HepG2 (cell line): ENCODE data around the gene MYBPC2. TPM values are rescaled to one million over a fixed set of nuclear protein-coding genes. Genes with fewer than 3 reads are reported as not detected.
A peak's percentile ranks its signal among the peaks of the same experiment; 100 is the strongest.

Source experiments
- FOXJ3 ChIP-seq: sonication (generic); formaldehyde crosslinking; IDR thresholded peaks from 2 replicates; pipeline ENCODE4 v1.4.0; 2020; ENCODE audit warnings: missing genetic modification reagents, mild to moderate bottlenecking, borderline replicate concordance
- FOXO1 ChIP-seq: sonication (generic); formaldehyde crosslinking; IDR thresholded peaks from 2 replicates; pipeline ENCODE4 v1.4.0; 2020; ENCODE audit warnings: missing genetic modification reagents
- NFKB2 ChIP-seq: sonication (generic); formaldehyde crosslinking; IDR thresholded peaks from 2 replicates; pipeline ENCODE4 v1.4.0; 2020; ENCODE audit warnings: missing genetic modification reagents, borderline replicate concordance
- NR2F6 ChIP-seq, 2 experiments: IDR thresholded peaks; 2 replicates each; pipeline ENCODE4 v1.6.1; 2016; ENCODE audit warnings: antibody characterized with exemption in 1 of 2, mild to moderate bottlenecking in 1 of 2
- NR3C1 ChIP-seq: sonication (generic); formaldehyde crosslinking; IDR thresholded peaks from 2 replicates; pipeline ENCODE4 v1.4.0; 2020; ENCODE audit warnings: missing genetic modification reagents
- PHF8 ChIP-seq: sonication (generic); formaldehyde crosslinking; IDR thresholded peaks from 2 replicates; pipeline ENCODE4 v1.5.0; 2020; ENCODE audit warnings: missing genetic modification reagents
- RFX5 ChIP-seq: IDR thresholded peaks from 2 replicates; pipeline ENCODE4 v1.6.1; 2011; ENCODE audit warnings: low read depth, low read length, improper control_type of control experiment
- SMC3 ChIP-seq: IDR thresholded peaks from 2 replicates; pipeline ENCODE4 v1.6.1; 2011; ENCODE audit warnings: low read length, improper control_type of control experiment
- SRSF4 ChIP-seq: fragments of 200-400 bp; formaldehyde crosslinking; IDR thresholded peaks from one replicate; pipeline ENCODE4 v1.6.1; 2018; ENCODE audit warnings: mild to moderate bottlenecking, low read depth, low read length, moderate library complexity; ENCODE audit not compliant: poor library complexity, severe bottlenecking
- TFAP4 ChIP-seq: sonication (generic); IDR thresholded peaks from 2 replicates; pipeline ENCODE4 v1.6.1; 2016; ENCODE audit warnings: low read depth, borderline replicate concordance
- THAP11 ChIP-seq: IDR thresholded peaks from 2 replicates; pipeline ENCODE4 v1.6.1; 2016; ENCODE audit warnings: missing biosample characterization, missing genetic modification reagents
- UBTF ChIP-seq: sonication (generic); formaldehyde crosslinking; IDR thresholded peaks from 2 replicates; pipeline ENCODE4 v1.4.0; 2020; ENCODE audit warnings: mild to moderate bottlenecking, missing genetic modification reagents
- XRCC5 ChIP-seq: fragments of 200-400 bp; formaldehyde crosslinking; optimal IDR thresholded peaks from 2 replicates; pipeline ENCODE3; 2017; ENCODE audit warnings: mild to moderate bottlenecking, low read length
- ZFP91 ChIP-seq: sonication (generic); formaldehyde crosslinking; IDR thresholded peaks from 2 replicates; pipeline ENCODE4 v1.9.0; 2022; ENCODE audit warnings: missing genetic modification reagents, mild to moderate bottlenecking, borderline replicate concordance
- ZNF230 ChIP-seq: sonication (generic); formaldehyde crosslinking; IDR thresholded peaks from 2 replicates; pipeline ENCODE4 v1.4.0; 2020; ENCODE audit warnings: mild to moderate bottlenecking, missing genetic modification reagents
- ZNF281 ChIP-seq: sonication (generic); formaldehyde crosslinking; IDR thresholded peaks from 2 replicates; pipeline ENCODE4 v1.4.0; 2020; ENCODE audit warnings: missing genetic modification reagents, borderline replicate concordance
- polyA plus RNA-seq, 8 experiments: library from polyadenylated mRNA; depleted of rRNA in 3 of 8; stranded (reverse) in 7 of 8; unstranded in 1 of 8; fragments of >200 nt; fragmentation: Illumina TruSeq in 4 of 8; extraction: Trizol in 4 of 8; gene quantifications; 2 replicates each; pipeline versions ENCODE4 v1.2.1 to v1.2.3, GENCODE V29; 2011 to 2016; ENCODE audit warnings: low read depth in 4 of 8, missing spikeins in 1 of 8, mixed read lengths in 1 of 8; ENCODE audit not compliant: insufficient read depth in 1 of 8
- total RNA-seq, 5 experiments: library from RNA; depleted of rRNA; stranded (reverse); fragments of >200 nt; fragmentation: Illumina TruSeq; extraction: Trizol; gene quantifications; 2 replicates each; pipeline ENCODE4 v1.2.3, GENCODE V29; 2016; ENCODE audit warnings: low read depth in 1 of 5
- TF ChIP-seq, protein P1 (sequence below): sonication (generic); formaldehyde crosslinking; IDR thresholded peaks from 2 replicates; pipeline ENCODE4 v1.4.0; 2020; ENCODE audit warnings: missing genetic modification reagents

MYBPC2 gene
- total and polyA plus RNA-seq, 2 of the 13 experiments (the other 11 are each of a cell fraction or from before 2014, with no cell fraction given) = not detected

GRCh38 chr19:50478901-50479715 lies 46.4 kb downstream of the MYBPC2 start (continued):
- 0 out of 2 replicates have a peak, but pooled peaks have one; percentile 20 for TF ChIP-seq FOXO1 (CRISPR knock-in tag)
- no peak for TF ChIP-seq RFX5
- TF ChIP-seq NFKB2 = 0 out of 2 replicates have a peak, but pooled peaks have one; percentile 30
- 0 out of 2 replicates have a peak, but pooled peaks have one; percentile 25 for TF ChIP-seq ZFP91 (CRISPR knock-in tag)
- TF ChIP-seq UBTF (CRISPR knock-in tag) = peak; percentile 42; the same call in 1 of the 2 replicates
- no peak for TF ChIP-seq NR3C1 (CRISPR knock-in tag)
- 0 out of 2 replicates have a peak, but pooled peaks have one; percentile 18 for TF ChIP-seq PHF8 (CRISPR knock-in tag)
- no peak for TF ChIP-seq NR2F6 (IDR thresholded peaks at IDR 0.05)
- TF ChIP-seq NR2F6 (CRISPR knock-in tag; IDR thresholded peaks at IDR 0.05) = peak; percentile 52; the same call in 1 of the 2 replicates
- no peak for TF ChIP-seq ZNF230
- TF ChIP-seq SMC3 = peak; percentile 91
- 0 out of 2 replicates have a peak, but pooled peaks have one; percentile 29 for TF ChIP-seq ZNF281 (CRISPR knock-in tag)
- TF ChIP-seq, protein P1, sequence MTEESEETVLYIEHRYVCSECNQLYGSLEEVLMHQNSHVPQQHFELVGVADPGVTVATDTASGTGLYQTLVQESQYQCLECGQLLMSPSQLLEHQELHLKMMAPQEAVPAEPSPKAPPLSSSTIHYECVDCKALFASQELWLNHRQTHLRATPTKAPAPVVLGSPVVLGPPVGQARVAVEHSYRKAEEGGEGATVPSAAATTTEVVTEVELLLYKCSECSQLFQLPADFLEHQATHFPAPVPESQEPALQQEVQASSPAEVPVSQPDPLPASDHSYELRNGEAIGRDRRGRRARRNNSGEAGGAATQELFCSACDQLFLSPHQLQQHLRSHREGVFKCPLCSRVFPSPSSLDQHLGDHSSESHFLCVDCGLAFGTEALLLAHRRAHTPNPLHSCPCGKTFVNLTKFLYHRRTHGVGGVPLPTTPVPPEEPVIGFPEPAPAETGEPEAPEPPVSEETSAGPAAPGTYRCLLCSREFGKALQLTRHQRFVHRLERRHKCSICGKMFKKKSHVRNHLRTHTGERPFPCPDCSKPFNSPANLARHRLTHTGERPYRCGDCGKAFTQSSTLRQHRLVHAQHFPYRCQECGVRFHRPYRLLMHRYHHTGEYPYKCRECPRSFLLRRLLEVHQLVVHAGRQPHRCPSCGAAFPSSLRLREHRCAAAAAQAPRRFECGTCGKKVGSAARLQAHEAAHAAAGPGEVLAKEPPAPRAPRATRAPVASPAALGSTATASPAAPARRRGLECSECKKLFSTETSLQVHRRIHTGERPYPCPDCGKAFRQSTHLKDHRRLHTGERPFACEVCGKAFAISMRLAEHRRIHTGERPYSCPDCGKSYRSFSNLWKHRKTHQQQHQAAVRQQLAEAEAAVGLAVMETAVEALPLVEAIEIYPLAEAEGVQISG (CRISPR knock-in tag) = 0 out of 2 replicates have a peak, but pooled peaks have one; percentile 26
- TF ChIP-seq XRCC5 = peak; percentile 96
- TF ChIP-seq SRSF4 = no peak
- peak; percentile 52; the same call in 1 of the 2 replicates for TF ChIP-seq THAP11 (CRISPR knock-in tag)
- TF ChIP-seq FOXJ3 (CRISPR knock-in tag) = no peak
- TF ChIP-seq TFAP4 = peak; percentile 47; the same call in 1 of the 2 replicates
